Spleen (tissue), 7 donors: ENCODE data around the gene PPM1E.

ENCODE experiments used
- CTCF ChIP-seq, 11 experiments: fragments of 200-600 bp in 7 of 11; fragments of 450-650 bp in 4 of 11; sonication (generic) in 4 of 11; IDR thresholded peaks in 8 of 11; conservative IDR thresholded peaks in 3 of 11; 1 replicate in 7 of 11; 2 replicates in 4 of 11; pipeline versions ENCODE4 v1.4.0 to v1.8.0; 2016 to 2021; ENCODE audit warnings: antibody characterized with exemption in 11 of 11, inconsistent platforms in 4 of 11, mild to moderate bottlenecking in 1 of 11
- POLR2AphosphoS5 ChIP-seq, 3 donors: sonication (generic); formaldehyde crosslinking; IDR thresholded peaks; one replicate each; pipeline ENCODE4 v1.5.1; 2017; ENCODE audit warnings: antibody characterized with exemption in 3 of 3
- donor health status: DM: no; HTN: no; CAD: no; lungs with moderate emphysema.
- donor health status: DM: no; HTN: no; CAD: no.
- donor health status: DM: no; HTN: no; CAD: no.

- TF ChIP-seq CTCF (IDR thresholded peaks at IDR 0.05 in 8 of 11, conservative IDR thresholded peaks at IDR 0.05 in 3 of 11) = no peak
- no peak for TF ChIP-seq POLR2AphosphoS5 (IDR thresholded peaks at IDR 0.05)
These were observed 67.4 kb downstream of the PPM1E start for GRCh38 chr17:58823051-58823525.
